Adrenal gland (tissue), 12 donors: ENCODE results near the gene CYP27B1. TPM values are rescaled to one million over a fixed set of nuclear protein-coding genes. Genes with fewer than 3 reads are reported as not detected.

Source experiments
- DNase-seq, 7 donors: peaks; one replicate each; pipeline ENCODE4 v3.0.0-alpha.2; 2019 to 2020
- H3K27ac ChIP-seq, 5 donors: fragments of 200-600 bp; sonication (generic) in 4 of 5; 1 replicate in 3 of 5; 2 replicates in 2 of 5; pipeline versions ENCODE4 v1.5.1 to v1.8.0; 2016 to 2020; ENCODE audit warnings: mild to moderate bottlenecking in 1 of 5
- H3K27me3 ChIP-seq: fragments of 200-600 bp; 2 replicates; pipeline ENCODE4 v1.8.0; 2021
- H3K36me3 ChIP-seq, 2 donors: fragments of 200-600 bp; replicated peaks in 1 of 2; 1 replicate in 1 of 2; 2 replicates in 1 of 2; pipeline versions ENCODE4 v1.5.1 to v1.8.0; 2018 to 2022
- H3K4me1 ChIP-seq, 2 donors: fragments of 200-600 bp; replicated peaks in 1 of 2; 1 replicate in 1 of 2; 2 replicates in 1 of 2; pipeline versions ENCODE4 v1.5.1 to v1.8.0; 2018 to 2021
- H3K4me3 ChIP-seq, 4 donors: fragments of 200-600 bp; sonication (generic) in 3 of 4; one replicate each; pipeline ENCODE4 v1.5.1; 2016 to 2018
- H3K9me3 ChIP-seq, 3 donors: fragments of 200-600 bp; sonication (generic) in 1 of 3; replicated peaks in 1 of 3; 1 replicate in 2 of 3; 2 replicates in 1 of 3; pipeline versions ENCODE4 v1.5.1 to v1.8.0; 2016 to 2021
- CTCF ChIP-seq, 6 experiments: fragments of 450-650 bp in 4 of 6; fragments of 200-600 bp in 2 of 6; sonication (generic) in 1 of 6; IDR thresholded peaks; 1 replicate in 5 of 6; 2 replicates in 1 of 6; pipeline versions ENCODE4 v1.5.1 to v1.8.0; 2016 to 2021; ENCODE audit warnings: antibody characterized with exemption in 6 of 6, mild to moderate bottlenecking in 2 of 6, moderate library complexity in 1 of 6
- POLR2A ChIP-seq, 2 donors: fragments of 450-650 bp; IDR thresholded peaks; one replicate each; pipeline ENCODE4 v1.6.1; 2017; ENCODE audit warnings: antibody characterized with exemption in 2 of 2, mild to moderate bottlenecking in 2 of 2, moderate library complexity in 1 of 2
- WGBS, 4 donors: extraction: QIAGEN DNeasy Blood & Tissue Kit in 2 of 4; methylation state at CpG; one replicate each; pipeline versions ENCODE4 v1.1.5 to v1.1.7; 2013 to 2017; 5-methylcytosine and 5-hydroxymethylcytosine counted together
- intact Hi-C, 2 donors: fragments of 100-400 bp; cut with DNase I; formaldehyde crosslinking; loops; one replicate each; pipeline versions ENCODE4 v1.14.1 to v1.15.0; 2022 to 2023
- polyA plus RNA-seq, 3 donors: library from polyadenylated mRNA; stranded (reverse); fragments of 200-250 nt in 2 of 3; fragments of 350-450 nt in 1 of 3; fragmentation: Illumina TruSeq in 1 of 3; extraction: RNeasy Lipid Tissue Mini Kit (QIAGEN cat#74804) in 1 of 3; gene quantifications; one replicate each; pipeline ENCODE4 v1.2.3, GENCODE V29; 2013 to 2014
- total RNA-seq, 9 donors: library from RNA; depleted of rRNA in 4 of 9; stranded (reverse); fragments of >200 nt in 4 of 9; fragments of 120-200 nt in 1 of 9; fragmentation: NEBNext Ultra II Directional in 1 of 9; extraction: Animal tissue kit (Norgen Biotek cat#: 25700) in 1 of 9; gene quantifications; one replicate each; pipeline versions ENCODE4 v1.1.0 to v1.2.4, GENCODE V29; 2013 to 2023
- donor health status: healthy with polysubstance abuse.
- donor health status: Bipolar disorder and iron deficiency.
- donor health status: DM: yes; HTN: yes; CAD: no.
- donor health status: DM: no; HTN: no; CAD: no.
- donor health status: DM: no; HTN: no; CAD: no.
- donor health status: DM: yes; HTN: yes; CAD: no.

The CYP27B1 gene
- total and polyA plus RNA-seq, 12 donors, result 0.48 to 10.4 (median 3.1) TPM

- no peak for TF ChIP-seq CTCF (IDR thresholded peaks at IDR 0.05)
- no peak for TF ChIP-seq POLR2A (IDR thresholded peaks at IDR 0.05)
- no peak overlapping the region for H3K27ac ChIP-seq
- H3K4me1 ChIP-seq, result peaks cover 7 to 10% of the 10 kb centered on the region in 2 donors
- H3K9me3 ChIP-seq, result no peaks in the 10 kb centered on the region
- no peak for DNase-seq
- H3K36me3 ChIP-seq, result peaks cover 0 to 25% of the 10 kb centered on the region in 2 donors
- H3K27me3 ChIP-seq, result peaks cover 11% of the 10 kb centered on the region
- intact Hi-C loops, result no loop called here
- WGBS, 4 donors, result 83 to 92% (median 88%) methylated on average over 2 of the region's 2 CpGs
- no peak overlapping the region for H3K4me3 ChIP-seq
These were observed 23.1 kb downstream of the CYP27B1 start for GRCh38 chr12:57743769-57744168.

GRCh38 chr12:57741844-57742738 is 24.8 kb downstream of the CYP27B1 start:
- H3K36me3 ChIP-seq, result peaks cover 0 to 8% of the 10 kb centered on the region in 2 donors
- H3K9me3 ChIP-seq, result no peaks in the 10 kb centered on the region
- H3K4me1 ChIP-seq, result peaks cover 20 to 23% of the 10 kb centered on the region in 2 donors
- intact Hi-C loops, result no loop called here
- peak overlapping the region in 1 of 4 donors; percentile 4 for H3K4me3 ChIP-seq
- TF ChIP-seq CTCF (IDR thresholded peaks at IDR 0.05) (peak in 1 of 6 experiments; percentile 2), POLR2A (IDR thresholded peaks at IDR 0.05) (no peak)
- peaks cover 24% of the 10 kb centered on the region for H3K27me3 ChIP-seq
- peak overlapping the region in 1 of 5 donors; percentile 48 for H3K27ac ChIP-seq
- no peak for DNase-seq
- WGBS, 4 donors, result 42 to 46% (median 45%) methylated on average over 7 to 14 of the region's 14 CpGs

- WGBS, 4 donors, result 50 to 71% (median 56%) methylated on average over 1 of the region's 1 CpG
- H3K27ac ChIP-seq, result no peak overlapping the region
- no peak for DNase-seq
- H3K27me3 ChIP-seq, result peaks cover 30% of the 10 kb centered on the region
- TF ChIP-seq CTCF (IDR thresholded peaks at IDR 0.05) (no peak), POLR2A (IDR thresholded peaks at IDR 0.05) (no peak)
- peaks cover 0 to 1% of the 10 kb centered on the region in 2 donors for H3K36me3 ChIP-seq
- H3K9me3 ChIP-seq, result no peaks in the 10 kb centered on the region
- peaks cover 21 to 29% of the 10 kb centered on the region in 2 donors for H3K4me1 ChIP-seq
- intact Hi-C loops, result no loop called here
- peak overlapping the region in 1 of 4 donors; percentile 4 for H3K4me3 ChIP-seq
These were observed 25.5 kb downstream of the CYP27B1 start for GRCh38 chr12:57741413-57741789.

GRCh38 chr12:57740656-57741412 is 26.0 kb downstream of the CYP27B1 start:
- H3K4me3 ChIP-seq, result no peak overlapping the region
- intact Hi-C loops, result no loop called here
- H3K4me1 ChIP-seq, result peaks cover 20 to 30% of the 10 kb centered on the region in 2 donors
- TF ChIP-seq CTCF (IDR thresholded peaks at IDR 0.05) (no peak), POLR2A (IDR thresholded peaks at IDR 0.05) (no peak)
- H3K27me3 ChIP-seq, result peaks cover 35% of the 10 kb centered on the region
- H3K36me3 ChIP-seq, result no peaks in the 10 kb centered on the region
- H3K9me3 ChIP-seq, result no peaks in the 10 kb centered on the region
- no peak for DNase-seq
- WGBS, 4 donors, result 60 to 70% (median 66%) methylated on average over 5 of the region's 5 CpGs
- H3K27ac ChIP-seq, result no peak overlapping the region
